GM12878 (cell line): ENCODE measurements around the gene PTCRA.

Source experiments
- ASH2L ChIP-seq: fragments of 300-600, 200-600 bp; sonication (generic); IDR thresholded peaks from 2 replicates; pipeline ENCODE4 v1.6.1; 2017; ENCODE audit warnings: low read depth, mild to moderate bottlenecking, borderline replicate concordance
- CEBPB ChIP-seq, 2 experiments: fragments of 150-350 bp in 1 of 2; IDR thresholded peaks; 2 replicates each; pipeline ENCODE4 v1.6.1; 2012 to 2014; ENCODE audit warnings: low read depth in 2 of 2, low read length in 2 of 2, borderline replicate concordance in 1 of 2, inconsistent platforms in 1 of 2
- HDAC2 ChIP-seq: fragments of 200-600 bp; sonication (generic); IDR thresholded peaks from 2 replicates; pipeline ENCODE4 v1.6.1; 2017
- KDM1A ChIP-seq: fragments of 200-600 bp; sonication (generic); IDR thresholded peaks from 2 replicates; pipeline ENCODE4 v1.6.1; 2016; ENCODE audit warnings: borderline replicate concordance
- NFIC ChIP-seq: IDR thresholded peaks from 2 replicates; pipeline ENCODE4 v1.6.1; 2012; ENCODE audit warnings: low read depth, mild to moderate bottlenecking, inconsistent platforms, low read length, moderate library complexity
- POLR2A ChIP-seq: IDR thresholded peaks from 2 replicates; pipeline ENCODE4 v1.6.1; 2011; ENCODE audit warnings: low read depth, mild to moderate bottlenecking, low read length
- POLR2AphosphoS5 ChIP-seq: IDR thresholded peaks from 2 replicates; pipeline ENCODE4 v1.6.1; 2011; ENCODE audit warnings: mild to moderate bottlenecking, low read length, inconsistent platforms
- RBBP5 ChIP-seq: fragments of 200-600 bp; sonication (generic); conservative IDR thresholded peaks from 2 replicates; pipeline ENCODE4 v1.6.1; 2016
- SIN3A ChIP-seq: IDR thresholded peaks from 2 replicates; pipeline ENCODE4 v1.6.1; 2012; ENCODE audit warnings: low read depth, low read length, improper control_type of control experiment
- TAF1 ChIP-seq: IDR thresholded peaks from 2 replicates; pipeline ENCODE4 v1.6.1; 2011; ENCODE audit warnings: mild to moderate bottlenecking, low read depth, low read length, borderline replicate concordance
- TCF3 ChIP-seq: IDR thresholded peaks from 2 replicates; pipeline ENCODE4 v1.6.1; 2012; ENCODE audit warnings: low read depth, mild to moderate bottlenecking, low read length, borderline replicate concordance; ENCODE audit not compliant: insufficient read depth
- ZNF592 ChIP-seq: fragments of 450-650 bp; IDR thresholded peaks from 2 replicates; pipeline ENCODE4 v1.6.1; 2017; ENCODE audit warnings: mild to moderate bottlenecking, moderate library complexity
- TF ChIP-seq, protein P1 (sequence below), 3 experiments: IDR thresholded peaks in 2 of 3; conservative IDR thresholded peaks in 1 of 3; 2 replicates each; pipeline ENCODE4 v1.5.1; 2011; ENCODE audit warnings: low read depth in 3 of 3, low read length in 3 of 3, mild to moderate bottlenecking in 3 of 3, control low read depth in 2 of 3, moderate library complexity in 2 of 3, inconsistent platforms in 1 of 3, mixed read lengths in 1 of 3; ENCODE audit not compliant: control insufficient read depth in 2 of 3, insufficient read depth in 1 of 3; ENCODE audit errors: extremely low read depth in 1 of 3
- TF ChIP-seq, protein P2 (sequence below): IDR thresholded peaks from 2 replicates; pipeline ENCODE4 v1.6.1; 2011; ENCODE audit warnings: low read depth, mild to moderate bottlenecking, low read length, moderate library complexity, borderline replicate concordance; ENCODE audit errors: extremely low read depth

- TF ChIP-seq HDAC2, result no peak
- TF ChIP-seq, protein P1, sequence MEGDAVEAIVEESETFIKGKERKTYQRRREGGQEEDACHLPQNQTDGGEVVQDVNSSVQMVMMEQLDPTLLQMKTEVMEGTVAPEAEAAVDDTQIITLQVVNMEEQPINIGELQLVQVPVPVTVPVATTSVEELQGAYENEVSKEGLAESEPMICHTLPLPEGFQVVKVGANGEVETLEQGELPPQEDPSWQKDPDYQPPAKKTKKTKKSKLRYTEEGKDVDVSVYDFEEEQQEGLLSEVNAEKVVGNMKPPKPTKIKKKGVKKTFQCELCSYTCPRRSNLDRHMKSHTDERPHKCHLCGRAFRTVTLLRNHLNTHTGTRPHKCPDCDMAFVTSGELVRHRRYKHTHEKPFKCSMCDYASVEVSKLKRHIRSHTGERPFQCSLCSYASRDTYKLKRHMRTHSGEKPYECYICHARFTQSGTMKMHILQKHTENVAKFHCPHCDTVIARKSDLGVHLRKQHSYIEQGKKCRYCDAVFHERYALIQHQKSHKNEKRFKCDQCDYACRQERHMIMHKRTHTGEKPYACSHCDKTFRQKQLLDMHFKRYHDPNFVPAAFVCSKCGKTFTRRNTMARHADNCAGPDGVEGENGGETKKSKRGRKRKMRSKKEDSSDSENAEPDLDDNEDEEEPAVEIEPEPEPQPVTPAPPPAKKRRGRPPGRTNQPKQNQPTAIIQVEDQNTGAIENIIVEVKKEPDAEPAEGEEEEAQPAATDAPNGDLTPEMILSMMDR (IDR thresholded peaks at IDR 0.05 in 2 of 3, conservative IDR thresholded peaks at IDR 0.05 in 1 of 3; ENCODE audit: control insufficient read depth in 2 of 3, extremely low read depth in 1 of 3, insufficient read depth in 1 of 3, low read depth in 3 of 3, low read length in 3 of 3), result no peak
- TF ChIP-seq NFIC, result no peak
- no peak for TF ChIP-seq TCF3
- TF ChIP-seq KDM1A, result no peak
- no peak for TF ChIP-seq SIN3A
- TF ChIP-seq, protein P2, sequence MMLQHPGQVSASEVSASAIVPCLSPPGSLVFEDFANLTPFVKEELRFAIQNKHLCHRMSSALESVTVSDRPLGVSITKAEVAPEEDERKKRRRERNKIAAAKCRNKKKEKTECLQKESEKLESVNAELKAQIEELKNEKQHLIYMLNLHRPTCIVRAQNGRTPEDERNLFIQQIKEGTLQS, result no peak
- no peak for TF ChIP-seq CEBPB (IDR thresholded peaks at IDR 0.05; ENCODE audit: borderline replicate concordance in 1 of 2, low read depth in 2 of 2, low read length in 2 of 2)
- no peak for TF ChIP-seq ASH2L
- no peak for TF ChIP-seq POLR2A
- TF ChIP-seq ZNF592, result no peak
- no peak for TF ChIP-seq RBBP5
- TF ChIP-seq TAF1, result no peak
- no peak for TF ChIP-seq POLR2AphosphoS5
Measured at GRCh38 chr6:42963179-42963854, 47.5 kb downstream of the PTCRA start.
